Activated naive CD4-positive, alpha-beta T cell treated with anti-CD3 and anti-CD28 coated beads, Interleukin-2, amount 50 U/mL, for 72 hours (primary cell): Measurements from ENCODE around the gene MRPL36. TPM values are rescaled to one million over a fixed set of nuclear protein-coding genes. Genes with fewer than 3 reads are reported as not detected.

Experiments
- ATAC-seq, 2 donors: fragments of 150-1000 bp; cut with Tn5 transposase; 2 replicates each; pipeline ENCODE4 v1.10.0; 2021; ENCODE audit warnings: mild to moderate bottlenecking in 2 of 2, moderate library complexity in 2 of 2
- DNase-seq, 2 donors: peaks; one replicate each; pipeline ENCODE4 v3.0.0; 2021 to 2022; ENCODE audit warnings: low spot score in 2 of 2
- H3K27ac Mint-ChIP-seq, 2 donors: one replicate each; pipeline ENCODE4 v1.8.0; 2022; ENCODE audit warnings: mild to moderate bottlenecking in 2 of 2, mixed read lengths in 2 of 2
- H3K36me3 Mint-ChIP-seq, 2 donors: one replicate each; pipeline ENCODE4 v1.8.0; 2022; ENCODE audit warnings: mixed read lengths in 2 of 2
- H3K9me3 Mint-ChIP-seq, 2 donors: one replicate each; pipeline ENCODE4 v1.8.0; 2022; ENCODE audit warnings: mixed read lengths in 2 of 2
- total RNA-seq, 2 donors: library from RNA; stranded (reverse); gene quantifications; one replicate each; pipeline ENCODE4 v1.2.3, GENCODE V29; 2022

MRPL36 gene
- total RNA-seq, 2 donors from 2014 or later, result 60.4 to 69.6 TPM

GRCh38 chr5:1784197-1785050 lies 15.2 kb downstream of the MRPL36 start:
- no peak for ATAC-seq
- no peak for DNase-seq
- Mint-ChIP-seq H3K36me3 (no peaks in the 10 kb centered on the region), H3K27ac (no peak overlapping the region), H3K9me3 (no peaks in the 10 kb centered on the region)

DNA sequence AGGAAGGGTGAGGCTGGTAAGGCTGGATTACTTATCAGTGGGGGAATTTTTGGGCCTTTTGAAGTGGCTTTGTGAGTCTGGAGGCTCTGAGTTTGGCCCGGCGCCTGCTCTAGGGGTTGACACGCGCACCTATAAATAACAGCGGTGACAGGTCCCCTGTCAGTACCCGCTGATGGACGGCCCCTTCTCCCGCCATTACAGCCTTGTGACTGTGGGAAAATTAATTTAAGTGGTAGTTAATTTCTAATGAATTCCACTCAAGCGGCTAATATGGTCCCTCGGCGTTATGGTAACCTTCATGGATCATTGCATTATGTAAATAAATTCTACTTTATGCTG lies 16.5 kb downstream of the MRPL36 start:
- no peaks in the 10 kb centered on the region for H3K36me3 Mint-ChIP-seq
- no peak overlapping the region for H3K27ac Mint-ChIP-seq
- no peaks in the 10 kb centered on the region for H3K9me3 Mint-ChIP-seq
- DNase-seq (no peak), ATAC-seq (peak in 1 of 2 donors; percentile 78)

- DNase-seq (no peak), ATAC-seq (no peak)
- no peaks in the 10 kb centered on the region for H3K9me3 Mint-ChIP-seq
- no peak overlapping the region for H3K27ac Mint-ChIP-seq
- H3K36me3 Mint-ChIP-seq, result no peaks in the 10 kb centered on the region
Measured at GRCh38 chr5:1782385-1783215, 17.0 kb downstream of the MRPL36 start.

DNA sequence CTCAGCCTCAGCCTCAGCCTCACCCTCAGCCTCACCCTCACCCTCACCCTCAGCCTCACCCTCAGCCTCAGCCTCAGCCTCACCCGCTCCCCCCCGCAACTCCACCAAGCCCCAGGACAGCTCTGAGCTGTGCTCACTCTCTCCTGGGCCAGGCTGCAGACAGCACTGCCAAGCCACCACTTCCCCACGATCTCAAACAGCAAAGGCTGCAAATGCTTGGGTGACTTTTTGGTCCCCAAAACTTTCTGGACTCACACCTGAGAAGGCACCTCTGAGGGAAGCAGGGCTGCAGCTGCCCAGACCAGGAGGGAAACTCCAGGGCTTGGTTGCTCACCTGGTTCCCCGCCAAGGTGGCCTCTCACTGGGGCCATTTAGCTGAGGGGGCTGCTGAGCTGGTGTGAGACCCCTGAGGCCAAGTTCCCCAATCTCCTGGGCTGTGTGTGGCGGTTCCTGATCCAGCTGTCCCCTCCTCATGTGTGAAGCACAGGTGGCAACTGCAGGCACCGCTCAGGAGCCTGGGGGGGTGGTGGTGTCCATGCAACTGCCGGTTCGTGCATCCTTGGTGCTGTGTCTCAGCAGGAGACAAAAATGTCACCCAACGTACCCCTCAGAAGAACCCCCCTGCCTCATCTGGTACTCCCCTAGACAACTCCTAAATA lies 17.8 kb downstream of the MRPL36 start:
- no peaks in the 10 kb centered on the region for H3K9me3 Mint-ChIP-seq
- no peak for DNase-seq

GRCh38 chr5:1781107-1781506 lies 18.5 kb downstream of the MRPL36 start:
- no peaks in the 10 kb centered on the region for H3K9me3 Mint-ChIP-seq
- H3K36me3 Mint-ChIP-seq, result no peaks in the 10 kb centered on the region

More for the DNA sequence above, 17.8 kb downstream of the MRPL36 start:
- Mint-ChIP-seq H3K36me3 (no peaks in the 10 kb centered on the region), H3K27ac (peak overlapping the region in 1 of 2 donors; percentile 88)
- ATAC-seq, result no peak

DNA sequence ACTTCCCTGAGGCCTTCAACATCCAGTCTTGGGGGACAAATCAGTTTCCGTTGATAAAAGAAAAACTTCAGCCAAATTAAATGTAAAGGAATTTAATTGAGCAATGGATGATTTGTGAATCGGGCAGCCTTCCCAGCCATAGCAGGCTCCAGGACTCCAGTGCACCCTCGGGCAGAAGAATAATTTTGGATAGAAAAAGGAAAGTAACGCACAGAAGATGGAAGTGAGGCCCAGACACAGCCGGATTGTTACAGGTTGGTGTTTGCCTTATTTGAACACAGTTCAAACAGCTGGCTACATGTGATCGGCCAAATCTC lies 19.1 kb downstream of the MRPL36 start:
- DNase-seq, result no peak
- no peak for ATAC-seq
- no peaks in the 10 kb centered on the region for H3K9me3 Mint-ChIP-seq
- no peak overlapping the region for H3K27ac Mint-ChIP-seq
- no peaks in the 10 kb centered on the region for H3K36me3 Mint-ChIP-seq

More at GRCh38 chr5:1781107-1781506, 18.5 kb downstream of the MRPL36 start:
- ATAC-seq, result no peak
- no peak overlapping the region for H3K27ac Mint-ChIP-seq
- no peak for DNase-seq

GRCh38 chr5:1779782-1780613 lies 19.6 kb downstream of the MRPL36 start:
- no peaks in the 10 kb centered on the region for H3K9me3 Mint-ChIP-seq
- ATAC-seq, result no peak
- DNase-seq, result no peak
- no peaks in the 10 kb centered on the region for H3K36me3 Mint-ChIP-seq
- no peak overlapping the region for H3K27ac Mint-ChIP-seq

- no peak overlapping the region for H3K27ac Mint-ChIP-seq
- DNase-seq, result no peak
- H3K36me3 Mint-ChIP-seq, result no peaks in the 10 kb centered on the region
Measured at GRCh38 chr5:1779021-1779680, 20.5 kb downstream of the MRPL36 start.

DNA sequence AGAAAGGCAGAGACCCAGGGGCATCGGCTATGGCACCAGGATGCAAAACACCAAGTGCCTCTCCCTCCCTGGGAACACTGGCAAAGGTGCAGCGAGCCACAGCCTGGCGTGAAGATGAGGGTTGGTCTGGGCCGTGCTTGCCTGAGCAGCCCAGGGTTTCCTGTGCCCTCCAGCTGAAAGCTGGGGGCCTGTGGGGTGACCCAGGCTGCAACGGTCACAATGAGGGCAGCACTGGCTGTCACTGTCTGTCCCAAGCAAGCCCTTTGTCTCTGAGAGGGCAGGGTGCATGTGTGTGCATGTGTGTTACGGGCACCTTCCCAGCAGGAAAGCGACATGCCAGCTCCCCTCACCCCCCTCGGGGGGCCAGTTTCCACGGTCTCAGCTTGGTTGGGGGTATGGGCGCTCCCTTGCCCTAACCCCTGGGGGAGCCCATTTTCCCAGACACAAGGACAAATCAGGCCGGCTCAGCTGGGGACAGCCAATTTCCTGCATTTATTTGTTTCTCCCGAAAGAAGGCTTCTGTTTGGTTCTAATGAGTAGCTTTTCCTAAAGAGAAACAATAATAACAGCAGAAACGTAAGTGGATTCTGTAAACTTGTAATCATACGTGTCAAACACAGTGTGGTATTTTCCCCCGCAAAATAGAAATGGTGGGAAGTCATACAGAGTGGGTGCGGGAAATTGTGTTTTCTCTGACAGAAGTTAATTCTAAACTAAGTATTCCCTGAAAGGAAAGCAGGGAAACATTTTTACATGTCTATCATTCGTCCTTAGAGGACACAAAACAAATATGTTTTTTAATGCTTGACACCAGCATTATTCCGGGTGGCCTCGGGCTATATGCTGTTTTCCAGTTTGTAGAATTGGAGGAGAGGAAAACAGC lies 21.3 kb downstream of the MRPL36 start:
- H3K9me3 Mint-ChIP-seq, result no peaks in the 10 kb centered on the region
- H3K36me3 Mint-ChIP-seq, result no peaks in the 10 kb centered on the region
- no peak overlapping the region for H3K27ac Mint-ChIP-seq
- ATAC-seq (no peak), DNase-seq (no peak)

More at GRCh38 chr5:1779021-1779680, 20.5 kb downstream of the MRPL36 start:
- ATAC-seq, result no peak
- no peaks in the 10 kb centered on the region for H3K9me3 Mint-ChIP-seq

DNA sequence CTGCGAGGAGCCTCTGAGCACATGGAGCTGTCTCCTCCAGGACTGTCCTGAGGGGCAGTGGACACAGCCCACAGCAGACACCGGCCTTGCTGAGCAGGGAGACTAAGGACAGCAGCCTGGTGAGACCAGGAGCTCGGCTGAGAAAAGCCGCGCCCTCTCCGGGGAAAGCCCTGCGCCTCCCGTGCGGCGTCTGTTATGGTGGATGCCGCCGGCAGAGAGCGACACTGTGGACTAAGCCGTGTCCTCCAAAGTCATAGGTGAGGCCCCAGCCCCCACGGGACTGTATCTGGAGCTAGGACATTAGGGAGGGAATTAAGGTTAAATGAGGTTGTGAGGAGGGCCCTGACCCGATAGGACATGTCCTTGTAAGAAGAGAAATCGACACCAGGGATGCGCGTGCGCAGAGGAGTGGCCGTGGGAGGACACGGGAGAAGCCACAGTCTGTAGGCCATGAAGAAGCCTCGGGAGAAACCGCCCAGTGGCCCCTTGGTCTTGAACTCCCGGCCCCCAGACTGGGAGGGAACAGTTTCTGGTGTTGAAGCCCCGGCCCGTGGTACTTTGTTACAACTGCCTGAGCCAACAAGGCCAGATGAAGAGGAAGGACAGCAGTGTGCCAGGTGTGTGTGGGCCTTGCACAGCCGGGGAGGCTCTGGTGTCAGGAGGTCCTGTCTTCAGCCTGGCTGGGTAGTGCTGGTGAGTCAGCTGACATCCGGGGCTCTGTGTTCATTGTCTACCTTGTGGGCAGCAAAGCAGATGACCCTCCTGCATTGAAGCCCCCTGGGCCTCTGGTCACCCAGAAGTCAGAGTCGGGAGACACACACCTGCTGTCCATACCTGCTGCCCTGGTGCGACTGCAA lies 22.1 kb downstream of the MRPL36 start:
- Mint-ChIP-seq H3K27ac (peak overlapping the region; percentile 44 to 52), H3K36me3 (no peaks in the 10 kb centered on the region), H3K9me3 (no peaks in the 10 kb centered on the region)
- DNase-seq, result no peak
- ATAC-seq, result no peak

DNA sequence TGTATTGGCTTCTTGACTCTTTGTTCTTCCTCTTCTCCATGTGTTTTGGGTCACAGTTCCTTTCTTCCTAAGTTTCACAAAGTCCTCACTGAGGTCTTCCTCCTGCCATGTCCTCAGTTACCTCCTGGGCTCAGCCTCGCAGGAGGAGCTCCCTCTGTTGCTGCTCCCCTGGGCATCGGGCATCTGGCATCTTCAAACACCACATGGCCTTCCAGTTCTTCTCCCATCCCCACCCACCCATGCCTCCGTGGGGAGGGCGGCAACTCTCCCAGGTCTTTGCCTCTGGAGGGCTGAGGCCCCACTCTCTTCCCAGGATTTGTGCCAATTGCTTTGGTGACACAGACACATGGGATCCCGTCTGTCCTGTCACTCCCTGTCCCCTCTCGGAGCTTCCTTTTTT lies 22.8 kb downstream of the MRPL36 start:
- ATAC-seq (no peak), DNase-seq (no peak)
- H3K9me3 Mint-ChIP-seq, result no peaks in the 10 kb centered on the region
- no peak overlapping the region for H3K27ac Mint-ChIP-seq
- no peaks in the 10 kb centered on the region for H3K36me3 Mint-ChIP-seq

GRCh38 chr5:1772634-1773033 lies 27.0 kb downstream of the MRPL36 start:
- no peak for ATAC-seq
- DNase-seq, result no peak
- H3K9me3 Mint-ChIP-seq, result no peaks in the 10 kb centered on the region
- H3K36me3 Mint-ChIP-seq, result no peaks in the 10 kb centered on the region
- no peak overlapping the region for H3K27ac Mint-ChIP-seq

DNA sequence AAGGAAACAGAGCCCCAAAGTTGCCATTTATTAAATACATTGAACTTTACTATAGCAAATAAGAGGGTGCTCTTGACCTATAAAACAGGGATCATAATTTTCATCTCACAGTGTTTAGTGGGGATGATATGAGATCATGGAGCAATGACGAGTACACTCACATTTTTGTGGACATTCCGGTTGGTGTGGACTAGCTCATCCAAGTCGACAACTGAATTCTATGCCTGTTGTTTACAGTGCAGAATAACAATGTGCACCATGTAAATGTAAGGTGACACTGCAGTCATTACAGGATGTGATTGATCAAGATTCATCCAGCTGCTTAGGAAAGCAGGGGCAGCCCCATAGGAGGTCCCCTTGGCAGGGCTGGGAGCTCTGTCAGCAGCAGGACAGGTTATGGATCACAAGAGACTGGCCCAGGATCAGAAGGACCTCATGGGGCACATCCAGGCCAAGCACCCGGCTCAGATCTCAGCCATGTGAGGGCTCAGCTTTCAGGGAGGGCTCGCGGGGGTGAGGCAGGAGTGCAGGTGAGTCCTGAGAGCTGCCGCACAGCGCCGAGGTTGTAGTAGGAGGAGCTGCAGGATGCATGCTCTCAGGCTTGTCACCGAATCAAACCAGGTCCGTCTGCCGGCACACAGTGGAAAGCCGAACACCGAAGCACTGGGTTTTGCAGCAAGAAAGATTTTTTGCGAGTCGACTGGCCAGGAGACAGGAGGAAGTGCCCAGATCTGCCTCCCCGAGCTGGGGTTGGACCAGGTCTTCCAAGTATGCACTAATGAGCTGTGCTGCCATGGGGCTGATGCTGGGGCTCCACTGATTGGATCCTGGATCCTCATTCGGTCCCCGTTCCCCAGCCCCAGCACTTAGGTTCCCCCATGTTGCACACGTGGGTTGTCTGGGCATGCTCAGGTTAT lies 28.2 kb downstream of the MRPL36 start:
- no peak for ATAC-seq
- no peaks in the 10 kb centered on the region for H3K36me3 Mint-ChIP-seq
- no peak overlapping the region for H3K27ac Mint-ChIP-seq
- no peak for DNase-seq
- no peaks in the 10 kb centered on the region for H3K9me3 Mint-ChIP-seq

DNA sequence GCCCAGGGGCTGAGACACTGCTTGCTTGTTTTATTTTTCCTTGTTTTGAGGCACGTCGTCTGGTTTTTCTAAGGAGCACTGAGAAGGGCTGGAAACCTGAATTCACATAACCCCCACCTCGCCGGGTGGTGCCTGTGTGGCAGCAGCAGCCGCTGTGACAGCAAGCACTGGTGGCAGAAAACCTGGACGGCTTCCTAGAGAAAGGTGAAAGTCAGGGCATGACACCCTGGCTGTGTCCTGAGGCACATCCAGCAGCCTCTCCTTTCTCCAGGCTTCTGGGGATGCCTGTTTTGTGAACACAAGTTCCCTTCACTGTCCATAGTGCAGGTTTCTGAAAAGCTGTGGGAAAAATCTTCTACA lies 29.2 kb downstream of the MRPL36 start:
- H3K9me3 Mint-ChIP-seq, result no peaks in the 10 kb centered on the region
- DNase-seq, result no peak
- no peak overlapping the region for H3K27ac Mint-ChIP-seq
- ATAC-seq, result no peak
- no peaks in the 10 kb centered on the region for H3K36me3 Mint-ChIP-seq
